Common myeloid progenitor, CD34-positive (primary cell): ENCODE results near the gene MYO16.

ENCODE experiments used
- CTCF ChIA-PET: fragments of 350-600 bp; sonication (Branson Sonifier 250); formaldehyde crosslinking; loops from one replicate; lab custom pipeline; 2021; ENCODE audit warnings: antibody characterized with exemption; lab: Charles Lee
- POLR2A ChIA-PET: fragments of 350-600 bp; sonication (Branson Sonifier 250); formaldehyde crosslinking; loops from one replicate; lab custom pipeline; 2021; ENCODE audit warnings: antibody characterized with exemption; lab: Charles Lee
- DNase-seq, 3 donors: peaks; one replicate each; pipeline versions ENCODE4 v3.0.0 to v3.0.0-alpha.2; 2013
- H3K27ac ChIP-seq, 2 experiments: 1 replicate in 1 of 2; 2 replicates in 1 of 2; pipeline ENCODE4 v1.7.0; 2013; ENCODE audit warnings: inconsistent platforms in 2 of 2, low read length in 2 of 2, mild to moderate bottlenecking in 2 of 2, low read depth in 1 of 2, moderate library complexity in 1 of 2; ENCODE audit not compliant: severe bottlenecking in 2 of 2, insufficient read depth in 1 of 2, poor library complexity in 1 of 2
- H3K27me3 ChIP-seq, 5 experiments: replicated peaks in 2 of 5; 1 replicate in 3 of 5; 2 replicates in 2 of 5; pipeline versions ENCODE4 v1.6.1 to v1.7.0; 2013; ENCODE audit warnings: low read length in 4 of 5, mild to moderate bottlenecking in 2 of 5, moderate library complexity in 2 of 5, inconsistent platforms in 1 of 5; ENCODE audit not compliant: insufficient read depth in 5 of 5, control insufficient read depth in 4 of 5
- H3K36me3 ChIP-seq, 4 experiments: 1 replicate in 2 of 4; 2 replicates in 2 of 4; pipeline versions ENCODE4 v1.6.1 to v1.7.0; 2013; ENCODE audit warnings: low read length in 3 of 4, control low read depth in 1 of 4, mild to moderate bottlenecking in 1 of 4; ENCODE audit not compliant: control insufficient read depth in 4 of 4, insufficient read depth in 4 of 4
- H3K4me1 ChIP-seq, 4 experiments: 1 replicate in 3 of 4; 2 replicates in 1 of 4; pipeline versions ENCODE4 v1.6.1 to v1.7.1; 2013; ENCODE audit warnings: low read length in 3 of 4, mild to moderate bottlenecking in 3 of 4, control low read depth in 1 of 4, inconsistent platforms in 1 of 4, moderate library complexity in 1 of 4; ENCODE audit not compliant: control insufficient read depth in 4 of 4, insufficient read depth in 4 of 4; ENCODE audit errors: control extremely low read depth in 1 of 4
- H3K4me3 ChIP-seq, 7 experiments: 1 replicate in 4 of 7; 2 replicates in 3 of 7; pipeline versions ENCODE4 v1.5.1 to v1.7.0; 2013; ENCODE audit warnings: mild to moderate bottlenecking in 7 of 7, low read length in 6 of 7, moderate library complexity in 6 of 7, inconsistent platforms in 2 of 7, low read depth in 2 of 7, control low read depth in 1 of 7; ENCODE audit not compliant: insufficient read depth in 4 of 7, control insufficient read depth in 1 of 7; ENCODE audit errors: extremely low read depth in 1 of 7
- H3K9me3 ChIP-seq, 5 experiments: 1 replicate in 4 of 5; 2 replicates in 1 of 5; pipeline versions ENCODE4 v1.6.1 to v1.7.1; 2013; ENCODE audit warnings: low read length in 4 of 5, mild to moderate bottlenecking in 2 of 5, inconsistent platforms in 1 of 5, low read depth in 1 of 5, moderate library complexity in 1 of 5; ENCODE audit not compliant: control insufficient read depth in 4 of 5, insufficient read depth in 2 of 5; ENCODE audit errors: control extremely low read depth in 1 of 5
- WGBS: methylation state at CpG from one replicate; pipeline ENCODE4 v1.1.5; 2013; ENCODE audit not compliant: insufficient coverage; 5-methylcytosine and 5-hydroxymethylcytosine counted together

The MYO16 gene

DNA sequence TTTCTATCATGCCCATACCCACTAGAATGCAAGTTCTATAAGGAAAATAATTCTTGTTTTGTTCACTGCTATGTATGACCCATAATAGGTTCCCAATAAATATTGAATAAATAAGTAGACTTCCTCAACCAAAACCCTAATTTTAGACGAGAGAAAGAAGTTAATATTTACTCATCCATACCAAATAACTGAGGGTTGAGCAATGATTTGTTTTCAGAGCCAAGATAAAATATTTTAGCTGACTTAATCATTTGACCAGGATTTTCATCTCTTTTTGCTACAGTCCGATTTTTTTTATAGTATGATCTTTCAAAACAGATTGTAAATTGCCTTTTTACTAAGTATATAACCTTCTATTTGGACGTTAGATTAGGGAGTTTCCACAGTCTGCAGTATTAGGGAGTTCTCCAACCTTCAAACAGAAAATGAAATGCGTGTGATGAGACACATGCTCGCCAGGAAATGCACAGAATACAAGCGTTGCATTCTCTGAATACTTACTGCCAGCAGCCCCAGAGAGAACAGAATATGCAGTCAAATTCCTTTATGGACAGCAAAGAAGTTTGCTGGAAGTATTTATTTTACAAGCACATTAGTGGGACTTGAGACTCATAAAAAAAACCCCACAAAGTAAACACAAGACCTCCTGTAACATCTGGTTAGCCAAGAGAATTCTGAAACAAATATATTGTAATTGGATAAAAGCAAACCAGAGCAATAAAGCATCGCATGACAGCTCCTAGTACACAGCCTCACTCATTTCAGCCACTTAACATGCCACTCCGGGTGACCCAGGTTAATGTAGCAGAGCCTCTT is 230.0 kb downstream of the MYO16 start:
- no peak overlapping the region for H3K27ac ChIP-seq
- no peaks in the 10 kb centered on the region for H3K4me1 ChIP-seq
- CTCF ChIA-PET, result no interaction called here
- no peaks in the 10 kb centered on the region for H3K36me3 ChIP-seq
- no peak for DNase-seq
- WGBS, result 83% methylated on average over 1 of the region's 8 CpGs
- POLR2A ChIA-PET, result no interaction called here
- no peak overlapping the region for H3K4me3 ChIP-seq
- H3K27me3 ChIP-seq, result peaks cover 0 to 2% (median 0%) of the 10 kb centered on the region in 5 experiments
- H3K9me3 ChIP-seq, result no peaks in the 10 kb centered on the region

DNA sequence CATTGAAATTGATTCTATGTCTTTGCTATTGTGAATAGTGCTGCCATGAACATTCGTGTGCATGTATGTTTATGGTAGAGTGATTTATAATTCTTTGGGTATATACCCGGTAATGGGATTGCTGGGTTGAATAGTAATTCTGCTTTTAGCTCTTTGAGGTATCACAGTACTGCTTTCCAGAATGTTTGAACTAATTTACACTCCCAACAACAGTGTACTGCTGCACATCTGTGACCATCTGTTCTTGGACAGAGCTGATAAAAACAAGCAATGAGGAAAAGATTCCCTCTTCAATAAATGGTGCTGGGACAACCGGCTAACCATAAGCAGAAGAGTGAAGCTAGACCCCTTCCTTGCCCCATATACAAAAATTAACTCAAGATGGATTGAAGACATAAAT is 231.0 kb downstream of the MYO16 start:
- H3K27ac ChIP-seq, result no peak overlapping the region
- H3K4me3 ChIP-seq, result no peak overlapping the region
- no peaks in the 10 kb centered on the region for H3K36me3 ChIP-seq
- no peak for DNase-seq
- no peaks in the 10 kb centered on the region for H3K4me1 ChIP-seq
- POLR2A ChIA-PET, result no interaction called here
- peaks cover 0 to 2% (median 0%) of the 10 kb centered on the region in 5 experiments for H3K27me3 ChIP-seq
- H3K9me3 ChIP-seq, result no peaks in the 10 kb centered on the region
- no CpG with 5 or more reads among the region's 3 CpGs for WGBS
- CTCF ChIA-PET, result no interaction called here

DNA sequence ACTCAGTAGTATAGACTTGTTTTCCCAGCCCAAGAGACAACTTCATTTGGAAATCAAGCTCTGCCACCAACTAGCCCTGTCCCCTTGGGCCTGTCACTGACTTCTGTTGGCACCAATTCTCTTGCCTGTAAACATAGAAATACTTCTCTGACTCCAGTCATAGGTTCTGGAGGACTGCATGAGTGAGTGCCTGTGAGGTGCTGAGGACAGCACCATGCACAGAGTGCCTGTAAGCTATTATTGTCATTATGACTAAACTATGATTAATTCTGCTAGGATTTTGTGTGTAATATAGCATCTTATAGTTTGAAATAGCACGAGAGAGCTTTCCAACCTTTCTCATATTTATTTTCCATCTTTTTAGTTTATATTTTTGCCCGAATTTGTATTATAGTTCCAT is 247.9 kb downstream of the MYO16 start:
- Histone ChIP-seq H3K9me3 (peaks cover 0 to 5% (median 0%) of the 10 kb centered on the region in 5 experiments), H3K4me3 (no peak overlapping the region), H3K27ac (no peak overlapping the region), H3K36me3 (no peaks in the 10 kb centered on the region), H3K4me1 (no peaks in the 10 kb centered on the region), H3K27me3 (no peaks in the 10 kb centered on the region)
- WGBS, result no CpG with 5 or more reads among the region's 2 CpGs
- POLR2A ChIA-PET, result no interaction called here
- no peak for DNase-seq
- CTCF ChIA-PET, result no interaction called here

DNA sequence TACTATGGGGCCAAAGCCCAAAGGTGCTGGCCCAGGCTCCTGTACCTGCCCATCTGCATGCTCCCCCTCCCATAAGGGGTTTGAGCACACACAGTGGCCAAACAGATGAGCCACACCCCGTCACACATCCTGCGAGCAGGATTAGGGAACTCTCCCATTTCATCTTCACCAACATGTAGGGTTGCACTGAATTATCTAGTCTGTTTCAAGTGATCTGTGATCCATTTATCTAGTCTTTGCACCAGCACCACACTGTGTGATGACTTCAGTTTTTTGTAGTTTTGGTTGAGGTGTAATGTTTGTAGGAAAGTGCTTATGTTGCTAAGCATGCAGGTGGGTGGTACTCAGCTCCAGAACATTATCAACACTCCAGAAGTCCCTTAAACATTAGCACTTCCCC is 249.3 kb downstream of the MYO16 start:
- ChIA-PET CTCF (no interaction called here), POLR2A (no interaction called here)
- H3K9me3 ChIP-seq, result peaks cover 0 to 5% (median 0%) of the 10 kb centered on the region in 5 experiments
- no peak overlapping the region for H3K4me3 ChIP-seq
- H3K27ac ChIP-seq, result no peak overlapping the region
- no peaks in the 10 kb centered on the region for H3K4me1 ChIP-seq
- DNase-seq, result no peak
- no peaks in the 10 kb centered on the region for H3K27me3 ChIP-seq
- no peaks in the 10 kb centered on the region for H3K36me3 ChIP-seq
- WGBS, result no CpG with 5 or more reads among the region's 2 CpGs

DNA sequence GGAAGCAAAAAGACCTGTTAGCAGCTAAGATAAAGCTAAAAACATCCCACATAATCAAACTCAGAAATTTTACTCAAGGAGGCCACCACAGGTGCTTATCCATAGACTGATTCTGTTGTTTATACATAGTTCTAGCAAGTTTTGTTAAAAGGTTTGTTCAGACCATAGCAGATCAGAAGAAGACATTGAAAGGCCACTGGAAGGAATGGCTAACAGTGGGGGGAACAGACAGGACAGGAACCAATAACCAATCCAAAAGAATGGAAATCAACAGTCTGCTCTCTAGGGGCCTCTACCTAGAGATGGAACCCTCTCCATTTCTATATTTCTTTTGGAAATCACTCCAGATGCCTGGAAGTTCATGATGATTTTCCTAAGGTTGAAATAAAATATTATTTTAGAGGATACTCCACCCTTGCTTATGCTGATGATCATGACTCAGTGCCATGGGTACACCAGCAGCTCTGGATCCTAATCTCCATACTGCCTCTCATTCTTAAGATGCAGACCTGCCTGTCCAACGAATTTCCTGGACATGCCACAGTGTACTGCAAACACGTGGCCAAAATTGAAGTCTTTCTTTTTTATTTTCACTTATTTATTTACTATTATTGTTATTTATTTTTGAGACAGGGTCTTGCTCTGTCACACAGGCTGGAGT is 260.0 kb downstream of the MYO16 start:
- Histone ChIP-seq H3K27me3 (no peaks in the 10 kb centered on the region), H3K9me3 (no peaks in the 10 kb centered on the region), H3K4me1 (peaks cover 0 to 2% (median 0%) of the 10 kb centered on the region in 4 experiments), H3K36me3 (no peaks in the 10 kb centered on the region), H3K4me3 (no peak overlapping the region), H3K27ac (no peak overlapping the region)
- ChIA-PET POLR2A (no interaction called here), CTCF (no interaction called here)
- DNase-seq, result no peak
- no CpG with 5 or more reads among the region's 2 CpGs for WGBS

DNA sequence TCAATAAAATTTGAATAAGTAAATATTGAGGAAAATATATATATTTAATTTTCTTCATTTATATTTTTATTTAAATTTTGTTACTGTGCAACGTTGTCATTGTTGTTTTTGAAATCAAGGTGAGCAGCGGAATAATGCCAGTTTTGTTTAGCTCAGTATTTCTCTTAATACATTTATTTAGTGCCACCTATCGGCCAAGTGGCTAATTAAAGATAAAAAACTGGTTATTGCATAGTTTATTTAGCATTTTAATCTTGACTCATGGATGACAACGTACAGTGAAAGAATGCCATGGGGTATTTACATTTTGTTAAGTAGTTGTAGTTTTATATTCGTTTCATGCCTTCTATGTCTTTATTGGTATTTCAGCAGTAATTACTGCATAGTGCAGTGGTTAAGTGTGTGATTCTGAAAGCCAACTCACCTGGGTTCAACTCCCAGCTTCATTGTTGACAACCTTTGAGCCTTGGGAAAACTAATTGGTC is 265.9 kb downstream of the MYO16 start:
- DNase-seq, result peak; percentile 38 to 67 (median 65)
- ChIA-PET POLR2A (no interaction called here), CTCF (interaction anchor here (0.6 to 2.3 kb wide), 7 partner anchors 10 to 734 kb away, joined by 3 to 16 read pairs (median 4); no protein-coding TSS in a partner anchor)
- WGBS, result 10% methylated on average over 2 of the region's 5 CpGs
- Histone ChIP-seq H3K27ac (no peak overlapping the region), H3K4me3 (no peak overlapping the region), H3K27me3 (no peaks in the 10 kb centered on the region), H3K9me3 (no peaks in the 10 kb centered on the region), H3K4me1 (peaks cover 0 to 16% (median 6%) of the 10 kb centered on the region in 4 experiments), H3K36me3 (no peaks in the 10 kb centered on the region)

DNA sequence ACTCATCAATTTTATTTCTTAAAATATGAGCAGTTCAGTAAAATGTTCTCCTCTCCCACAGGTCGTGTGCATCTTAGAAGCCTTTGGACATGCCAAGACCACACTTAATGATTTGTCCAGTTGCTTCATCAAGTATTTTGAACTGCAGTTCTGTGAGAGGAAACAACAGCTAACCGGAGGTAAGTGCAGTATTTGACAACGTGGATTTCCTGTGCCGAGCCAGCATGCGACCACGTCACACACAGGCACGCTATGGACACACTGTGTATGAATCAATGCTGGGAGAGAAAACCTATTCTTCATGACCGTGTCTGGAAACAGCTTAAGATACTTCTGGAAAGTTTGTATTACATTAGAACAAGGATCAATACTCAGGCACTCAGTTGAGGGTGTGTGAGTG is 268.5 kb downstream of the MYO16 start:
- Histone ChIP-seq H3K4me3 (peak overlapping the region in 4 of 7 experiments; percentile 13 to 66 (median 26)), H3K36me3 (no peaks in the 10 kb centered on the region), H3K27me3 (no peaks in the 10 kb centered on the region), H3K9me3 (no peaks in the 10 kb centered on the region), H3K27ac (no peak overlapping the region), H3K4me1 (peaks cover 0 to 16% (median 6%) of the 10 kb centered on the region in 4 experiments)
- ChIA-PET CTCF (interaction anchor here (1.8 kb wide), 1 partner anchor 17 kb away, joined by 9 read pairs; no protein-coding TSS in a partner anchor), POLR2A (no interaction called here)
- WGBS, result 0% methylated on average over 7 of the region's 8 CpGs
- DNase-seq, result peak; percentile 39 to 67 (median 56)
